PFSK-1 (cell line): ENCODE measurements around the gene TMEM255A.

Source experiments
- POLR2AphosphoS5 ChIP-seq: IDR thresholded peaks from 2 replicates; pipeline ENCODE4 v1.6.1; 2012; ENCODE audit warnings: low read depth, mild to moderate bottlenecking, control low read depth, low read length, moderate library complexity
- REST ChIP-seq, 2 experiments: IDR thresholded peaks; 2 replicates each; pipeline versions ENCODE4 v1.6.1 to v1.8.0; 2011 to 2012; ENCODE audit warnings: low read depth in 2 of 2, low read length in 2 of 2, control low read depth in 1 of 2, inconsistent platforms in 1 of 2, mild to moderate bottlenecking in 1 of 2, moderate library complexity in 1 of 2; ENCODE audit not compliant: insufficient read depth in 1 of 2

GRCh38 chrX:120318411-120318810, 7.2 kb upstream of the TMEM255A start:
- TF ChIP-seq POLR2AphosphoS5 (no peak), REST (IDR thresholded peaks at IDR 0.05; ENCODE audit: insufficient read depth in 1 of 2, low read depth in 2 of 2, low read length in 2 of 2) (no peak)
